NCI-H1092 (cell line): ENCODE data around the gene STAT2.
A peak's percentile ranks its signal among the peaks of the same experiment; 100 is the strongest.
"Not testable (repeated sequence)": the region's sequence is repeated elsewhere in the genome, so short reads cannot be mapped to it uniquely, and the experiment has no call there.

Experiments
- DNase-seq: peaks from one replicate; lab custom pipeline; 2025; lab: John Stamatoyannopoulos, UW

The STAT2 gene

GRCh38 chr12:56359851-56360767 lies at the start of gene STAT2:
TSS of gene STAT2 (minus strand) at chr12:56360107. CDS start at chr12:56356571, 3,536 bp downstream.
- DNase-seq, result peak; percentile 95

DNA sequence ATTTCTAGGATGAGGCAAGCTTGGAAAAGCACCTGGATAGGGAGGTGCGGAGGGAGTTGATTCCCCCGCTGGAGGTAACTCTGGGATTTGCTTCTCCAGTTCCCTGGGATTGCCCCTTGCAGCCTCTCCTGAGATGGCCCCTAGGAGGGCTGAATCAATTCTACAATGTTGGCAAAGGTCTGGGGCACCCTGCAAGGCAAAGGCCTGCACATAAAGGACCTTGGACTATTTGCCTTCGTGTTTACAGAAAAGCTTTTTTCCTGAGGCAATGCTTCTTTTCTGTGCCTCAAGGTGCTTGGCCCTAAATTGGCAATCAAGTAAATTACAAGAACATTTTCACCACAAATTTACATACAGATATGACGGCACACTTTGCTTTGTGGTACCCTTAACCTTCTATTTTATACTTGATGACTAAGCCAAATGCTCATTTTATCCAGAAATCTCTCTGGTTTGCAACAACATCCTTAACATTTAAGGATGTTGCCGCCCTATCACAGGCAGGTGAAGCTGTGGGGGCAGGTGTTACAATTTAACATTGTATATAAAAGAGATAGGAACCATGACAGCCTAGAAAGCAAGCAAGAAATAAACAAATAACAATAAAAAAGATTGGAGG lies 49.0 kb upstream of the STAT2 start:
- no peak for DNase-seq

- not testable (repeated sequence) for DNase-seq
Measured at GRCh38 chr12:56404227-56404626, 44.3 kb upstream of the STAT2 start.

- not testable (repeated sequence) for DNase-seq
Measured at GRCh38 chr12:56401612-56402011, 41.7 kb upstream of the STAT2 start.

DNA sequence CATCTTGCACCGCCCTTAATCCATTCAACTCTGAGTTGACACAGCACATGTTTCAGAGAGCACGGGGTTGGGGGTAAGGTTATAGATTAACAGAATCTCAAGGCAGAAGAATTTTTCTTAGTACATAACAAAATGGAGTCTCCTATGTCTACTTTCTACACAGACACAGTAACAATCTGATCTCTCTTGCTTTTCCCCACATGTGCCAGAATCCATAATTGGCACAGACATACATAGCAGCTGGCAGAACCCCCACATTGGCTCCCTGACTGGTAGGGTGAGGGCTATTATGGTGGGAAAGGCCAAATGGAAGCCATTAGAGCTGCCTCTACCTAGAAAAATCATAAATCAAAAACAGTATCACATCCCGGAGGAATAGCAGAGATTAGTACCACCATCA lies 41.2 kb upstream of the STAT2 start:
- not testable (repeated sequence) for DNase-seq

GRCh38 chr12:56399466-56399865 lies 39.6 kb upstream of the STAT2 start:
- not testable (repeated sequence) for DNase-seq

- no peak for DNase-seq
Measured at GRCh38 chr12:56398324-56398723, 38.4 kb upstream of the STAT2 start.

DNA sequence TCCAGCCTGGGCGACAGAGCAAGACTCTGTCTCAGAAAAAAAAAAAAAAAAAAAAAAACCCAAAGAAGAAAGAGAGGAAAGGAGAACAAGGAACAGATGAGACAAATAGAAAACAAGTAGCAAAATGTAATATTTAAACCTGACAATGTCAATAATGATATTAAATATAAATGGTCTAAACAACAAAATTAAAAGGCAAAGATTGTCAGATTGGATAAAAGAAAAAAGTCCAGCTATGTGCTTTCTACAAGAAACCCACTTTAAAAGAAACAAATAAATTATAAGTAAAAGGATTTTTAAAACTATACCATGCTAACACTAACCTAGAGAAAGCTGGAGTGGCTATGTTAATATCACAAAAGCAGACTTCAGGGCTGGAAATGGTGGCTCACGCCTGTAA lies 32.4 kb upstream of the STAT2 start:
- no peak for DNase-seq

GRCh38 chr12:56391721-56392120 lies 31.8 kb upstream of the STAT2 start:
- DNase-seq, result no peak

- no peak for DNase-seq
Measured at GRCh38 chr12:56389412-56389811, 29.5 kb upstream of the STAT2 start.

GRCh38 chr12:56387152-56387736 lies 27.3 kb upstream of the STAT2 start:
- DNase-seq, result no peak

- no peak for DNase-seq
Measured at GRCh38 chr12:56385873-56386272, 26.0 kb upstream of the STAT2 start.

- DNase-seq, result no peak
Measured at GRCh38 chr12:56382611-56383010, 22.7 kb upstream of the STAT2 start.

- no peak for DNase-seq
Measured at GRCh38 chr12:56377989-56378316, 18.0 kb upstream of the STAT2 start.

DNA sequence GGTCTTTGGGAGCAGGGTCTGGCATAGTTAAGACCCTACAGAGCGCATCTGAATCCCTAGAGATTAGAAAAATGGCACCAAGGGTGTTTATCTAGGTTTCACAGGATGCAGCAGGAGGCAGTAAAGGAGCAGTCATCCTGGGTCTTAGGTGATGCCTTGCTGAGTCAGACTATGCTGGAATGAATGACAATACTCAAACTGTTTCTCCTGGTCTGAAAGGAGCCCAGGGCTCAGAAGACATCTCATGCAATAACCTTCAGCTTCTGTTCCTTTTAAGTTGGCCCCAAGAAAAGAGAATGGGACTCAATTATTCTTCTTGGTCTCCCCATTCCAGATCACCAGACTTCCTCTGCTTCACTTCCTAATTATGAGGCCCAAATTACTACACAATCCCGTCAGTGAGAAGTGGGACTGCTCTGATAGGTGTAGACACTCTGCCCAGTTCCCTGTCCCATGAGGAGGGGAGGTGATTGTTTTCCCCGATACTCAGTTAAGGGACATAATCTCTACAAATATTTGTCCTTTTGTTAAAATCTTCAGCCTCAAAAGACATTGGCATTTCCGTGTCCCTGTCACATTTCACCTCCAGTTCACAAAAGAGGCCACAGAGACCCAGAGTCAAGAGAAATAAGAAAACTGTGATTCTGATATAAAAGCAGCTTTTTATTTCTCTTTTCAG lies 17.5 kb upstream of the STAT2 start:
- DNase-seq, result no peak

GRCh38 chr12:56375598-56376434 lies 15.9 kb upstream of the STAT2 start:
- DNase-seq, result no peak

DNA sequence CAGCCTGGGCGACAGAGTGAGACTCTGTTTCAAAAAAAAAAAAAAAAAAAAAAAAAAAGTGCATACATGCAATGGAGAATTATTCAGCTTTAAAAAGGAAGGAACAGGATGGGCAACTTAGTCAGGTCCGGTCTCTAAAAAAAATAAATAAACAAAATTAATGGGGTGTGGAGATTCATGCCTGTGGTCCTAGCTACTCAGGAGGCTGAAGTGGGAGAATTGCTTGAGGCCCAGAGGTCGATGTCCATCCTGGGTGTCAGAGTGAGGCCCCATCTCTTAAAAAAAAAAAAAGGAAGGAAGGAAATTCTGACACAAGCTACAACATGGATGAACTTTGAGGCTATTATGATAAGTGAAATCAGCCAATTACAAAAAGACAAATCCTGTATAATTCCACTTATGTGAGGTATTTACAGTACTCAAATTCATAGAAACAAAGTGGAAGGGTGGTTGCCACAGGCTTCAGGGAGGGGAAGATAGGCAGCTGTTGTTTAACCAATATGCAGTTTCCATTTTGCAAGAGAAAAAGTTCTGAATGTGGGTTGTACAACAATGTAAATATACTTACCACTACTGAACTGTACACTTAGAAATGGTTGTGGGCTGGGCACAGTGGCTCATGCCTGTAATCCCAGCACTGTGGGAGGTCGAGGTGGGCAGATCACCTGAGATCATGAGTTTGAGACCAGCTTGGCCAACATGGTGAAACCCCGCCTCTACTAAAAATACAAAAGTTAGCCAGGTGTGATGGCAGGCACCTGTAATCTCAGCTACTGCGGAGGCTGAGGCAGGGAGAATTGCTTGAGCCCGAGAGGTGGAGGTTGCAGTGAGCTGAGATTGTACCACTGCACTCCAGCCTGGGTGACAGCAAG lies 15.1 kb upstream of the STAT2 start:
- no peak for DNase-seq

- no peak for DNase-seq
Measured at GRCh38 chr12:56373515-56373914, 13.6 kb upstream of the STAT2 start.

DNA sequence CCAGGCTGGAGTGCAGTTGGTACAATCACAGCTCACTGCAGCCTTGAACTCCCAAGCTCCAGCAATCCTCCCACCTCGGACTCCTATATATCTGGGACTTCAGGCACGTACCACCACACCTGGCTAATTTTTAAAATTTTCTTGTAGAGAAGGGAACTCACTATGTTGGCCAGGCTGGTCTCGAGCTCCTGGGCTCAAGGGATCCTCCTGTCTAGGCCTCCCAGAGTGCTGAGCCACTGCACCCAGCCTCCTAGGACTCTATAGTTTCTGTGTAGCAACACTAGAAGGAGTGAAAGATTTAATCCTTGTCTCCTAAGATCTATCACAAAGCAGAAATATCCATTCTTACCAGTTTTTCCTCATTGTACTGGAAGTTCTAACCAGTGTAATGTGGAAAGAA lies 7.0 kb upstream of the STAT2 start:
- no peak for DNase-seq
